GM21619 (cell line): ENCODE results near the gene ZNF367.
"Not testable (repeated sequence)": the region's sequence is repeated elsewhere in the genome, so short reads cannot be mapped to it uniquely, and the experiment has no call there.

Source experiments
- ATAC-seq: cut with Tn5 transposase; IDR thresholded peaks from one replicate; pipeline ENCODE4 v1.9.1; 2021; ENCODE audit not compliant: unreplicated experiment

ZNF367 gene

GRCh38 chr9:96367943-96368342 is 50.2 kb downstream of the ZNF367 start:
- ATAC-seq: no peak

- ATAC-seq: no peak
These were observed 54.8 kb downstream of the ZNF367 start for GRCh38 chr9:96363175-96363967.

- ATAC-seq: not testable (repeated sequence)
These were observed 56.1 kb downstream of the ZNF367 start for GRCh38 chr9:96362119-96362518.

GRCh38 chr9:96361668-96362067 is 56.5 kb downstream of the ZNF367 start:
- ATAC-seq: no peak

GRCh38 chr9:96360976-96361375 is 57.2 kb downstream of the ZNF367 start:
- ATAC-seq: no peak

- not testable (repeated sequence) for ATAC-seq
These were observed 57.6 kb downstream of the ZNF367 start for GRCh38 chr9:96360523-96360922.

- no peak for ATAC-seq
These were observed 67.3 kb downstream of the ZNF367 start for GRCh38 chr9:96350866-96351265.

GRCh38 chr9:96348261-96348660 is 69.9 kb downstream of the ZNF367 start:
- ATAC-seq: no peak

GRCh38 chr9:96345551-96345950 is 72.6 kb downstream of the ZNF367 start:
- ATAC-seq: no peak

- ATAC-seq: no peak
These were observed 73.6 kb downstream of the ZNF367 start for GRCh38 chr9:96344458-96345180.

GRCh38 chr9:96343515-96344360 is 74.4 kb downstream of the ZNF367 start:
- no peak for ATAC-seq

- ATAC-seq: no peak
These were observed 75.5 kb downstream of the ZNF367 start for GRCh38 chr9:96342571-96343245.

- ATAC-seq: no peak
These were observed 77.5 kb downstream of the ZNF367 start for GRCh38 chr9:96340707-96341106.

GRCh38 chr9:96338299-96338698 is 79.9 kb downstream of the ZNF367 start:
- no peak for ATAC-seq
